GM12891 (cell line): ENCODE results near the gene FSTL4.

ENCODE experiments used
- DNase-seq: peaks from one replicate; pipeline ENCODE4 v3.0.0; 2011; ENCODE audit warnings: low spot score; ENCODE audit not compliant: insufficient read length
- FAIRE-seq: peaks from 2 replicates; lab custom pipeline; 2011; peaks lifted over from hg19 to GRCh38; lab: Jason Lieb, UNC
- PAX5 ChIP-seq: IDR thresholded peaks from 2 replicates; pipeline ENCODE4 v1.6.1; 2011; ENCODE audit warnings: low read length, moderate library complexity, mild to moderate bottlenecking; ENCODE audit not compliant: insufficient read depth, severe bottlenecking
- POLR2A ChIP-seq: IDR thresholded peaks from 2 replicates; pipeline ENCODE4 v1.6.1; 2011; ENCODE audit warnings: low read depth, low read length, control low read depth
- POLR2AphosphoS5 ChIP-seq: IDR thresholded peaks from 2 replicates; pipeline ENCODE4 v1.6.1; 2011; ENCODE audit warnings: low read depth, low read length, control low read depth
- POU2F2 ChIP-seq: IDR thresholded peaks from 2 replicates; pipeline ENCODE4 v1.6.1; 2011; ENCODE audit warnings: low read depth, mild to moderate bottlenecking, control low read depth, low read length, moderate library complexity
- SPI1 ChIP-seq: IDR thresholded peaks from 2 replicates; pipeline ENCODE4 v1.6.1; 2011; ENCODE audit warnings: low read depth, low read length, control low read depth
- TAF1 ChIP-seq: IDR thresholded peaks from 2 replicates; pipeline ENCODE4 v1.6.1; 2011; ENCODE audit warnings: low read depth, low read length, control low read depth

Gene FSTL4

GRCh38 chr5:133642153-133642722, 29.9 kb upstream of the FSTL4 start:
- TF ChIP-seq SPI1 (no peak), POU2F2 (no peak)
- no peak for FAIRE-seq
- no peak for DNase-seq

GRCh38 chr5:133641683-133642082, 29.3 kb upstream of the FSTL4 start:
- DNase-seq (no peak), FAIRE-seq (no peak)
- TF ChIP-seq POU2F2 (no peak), PAX5 (no peak), POLR2AphosphoS5 (no peak), SPI1 (no peak), POLR2A (no peak), TAF1 (no peak)

DNA sequence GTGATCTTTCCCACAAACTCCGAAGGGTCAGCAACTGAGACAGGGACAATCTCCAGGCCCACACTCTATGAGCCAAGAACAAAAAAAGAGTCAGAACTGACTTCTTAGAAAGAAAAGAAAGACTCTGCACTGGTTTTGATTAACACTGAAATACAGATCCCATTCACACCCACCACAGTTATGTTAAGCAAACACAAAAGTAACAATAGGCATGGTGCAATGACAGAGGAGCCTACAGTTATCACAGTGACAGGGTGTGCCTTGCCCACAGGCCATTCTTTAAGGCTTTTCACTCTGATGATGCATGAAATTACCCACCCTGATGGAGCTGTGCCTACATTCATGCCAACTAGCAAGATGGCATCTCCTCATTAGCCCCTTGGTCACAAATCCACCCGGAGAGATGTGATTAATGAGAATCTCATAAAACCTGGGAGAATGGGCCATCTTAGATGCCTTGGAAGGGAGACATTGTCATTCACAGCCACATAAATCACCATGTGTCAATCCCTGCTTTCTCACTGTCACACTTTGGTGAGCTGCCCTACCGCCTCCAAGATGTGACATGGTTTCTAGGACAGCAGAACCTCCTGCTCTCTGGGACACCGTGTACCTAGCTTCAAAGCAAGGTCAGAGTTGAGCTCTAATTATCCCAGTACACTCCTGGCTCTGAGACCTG, 27.6 kb upstream of the FSTL4 start:
- no peak for FAIRE-seq
- no peak for TF ChIP-seq POLR2AphosphoS5
- no peak for TF ChIP-seq POU2F2
- TF ChIP-seq PAX5: no peak
- no peak for TF ChIP-seq POLR2A
- TF ChIP-seq TAF1: no peak
- no peak for TF ChIP-seq SPI1
- DNase-seq: no peak

GRCh38 chr5:133638436-133638835, 26.1 kb upstream of the FSTL4 start:
- FAIRE-seq (no peak), DNase-seq (no peak)
- TF ChIP-seq POU2F2 (no peak), SPI1 (no peak), POLR2A (no peak), POLR2AphosphoS5 (no peak), PAX5 (no peak), TAF1 (no peak)

DNA sequence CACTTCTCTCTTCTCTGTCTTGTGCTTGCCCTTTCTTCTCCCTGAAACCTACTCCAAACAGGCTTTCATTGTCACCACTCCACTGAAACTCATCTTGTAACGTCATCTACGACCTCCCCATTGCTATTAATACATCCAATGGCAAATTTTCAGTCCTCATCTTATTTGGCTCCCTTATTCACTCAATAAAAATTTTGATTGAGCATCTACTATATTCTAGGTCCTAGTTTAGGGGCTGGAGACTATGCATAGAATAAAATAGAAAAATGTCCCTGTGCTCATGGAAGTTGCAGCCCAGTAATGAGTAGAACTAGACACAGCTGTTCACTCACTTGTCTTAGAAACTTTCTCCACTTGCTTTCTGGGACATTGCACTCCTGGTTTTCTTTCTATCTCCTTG, 24.9 kb upstream of the FSTL4 start:
- DNase-seq: no peak
- FAIRE-seq: no peak
- TF ChIP-seq POLR2A (no peak), PAX5 (no peak), SPI1 (no peak), POLR2AphosphoS5 (no peak), POU2F2 (no peak), TAF1 (no peak)

DNA sequence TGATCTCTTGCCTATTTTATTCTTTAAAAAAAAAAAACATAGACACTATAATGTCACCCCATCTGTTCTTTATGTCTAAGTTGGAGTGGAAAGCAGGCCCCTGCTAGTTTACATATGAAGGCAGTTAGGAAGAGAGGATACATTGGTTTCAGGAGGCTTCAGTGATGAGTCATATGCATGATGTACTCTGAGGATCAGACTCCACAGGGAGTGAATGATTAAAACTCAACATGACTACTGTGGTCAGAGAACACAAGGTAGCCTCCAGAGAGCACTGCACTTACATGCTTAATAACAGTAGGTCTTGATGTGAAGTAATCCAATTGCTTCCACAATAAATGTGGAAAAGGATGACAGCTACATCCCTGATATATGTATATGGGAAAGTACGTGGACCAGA, 22.7 kb upstream of the FSTL4 start:
- FAIRE-seq (no peak), DNase-seq (no peak)
- TF ChIP-seq PAX5 (no peak), TAF1 (no peak), POU2F2 (no peak), POLR2AphosphoS5 (no peak), SPI1 (no peak), POLR2A (no peak)

- TF ChIP-seq TAF1 (no peak), POLR2A (no peak), PAX5 (no peak), SPI1 (no peak), POU2F2 (no peak), POLR2AphosphoS5 (no peak)
- DNase-seq (no peak), FAIRE-seq (no peak)
Observed at GRCh38 chr5:133627180-133627579, 14.8 kb upstream of the FSTL4 start.

GRCh38 chr5:133624316-133624715, 12.0 kb upstream of the FSTL4 start:
- FAIRE-seq (no peak), DNase-seq (no peak)
- TF ChIP-seq SPI1 (no peak), POLR2A (no peak), TAF1 (no peak)

DNA sequence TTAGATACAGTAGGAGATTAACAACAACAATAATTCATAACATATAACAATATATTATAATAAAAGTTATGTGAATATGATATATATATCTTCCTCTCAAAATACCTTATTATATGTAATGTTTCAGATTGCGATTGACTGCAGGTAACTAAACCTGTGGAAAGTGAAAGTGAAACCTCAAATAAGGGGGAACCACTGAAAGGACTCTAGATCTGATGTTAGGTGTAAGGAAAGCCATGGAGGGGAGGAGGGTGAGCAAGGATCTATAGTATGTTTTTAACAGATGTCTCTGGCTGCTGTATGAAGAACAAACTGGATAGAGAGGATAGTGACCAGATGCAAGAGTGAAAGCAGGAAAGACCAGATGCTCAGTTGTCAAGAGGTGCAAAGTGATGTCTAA, 5.8 kb upstream of the FSTL4 start:
- FAIRE-seq (no peak), DNase-seq (no peak)
- TF ChIP-seq PAX5 (no peak), SPI1 (no peak), POLR2AphosphoS5 (no peak), POU2F2 (no peak), POLR2A (no peak), TAF1 (no peak)

DNA sequence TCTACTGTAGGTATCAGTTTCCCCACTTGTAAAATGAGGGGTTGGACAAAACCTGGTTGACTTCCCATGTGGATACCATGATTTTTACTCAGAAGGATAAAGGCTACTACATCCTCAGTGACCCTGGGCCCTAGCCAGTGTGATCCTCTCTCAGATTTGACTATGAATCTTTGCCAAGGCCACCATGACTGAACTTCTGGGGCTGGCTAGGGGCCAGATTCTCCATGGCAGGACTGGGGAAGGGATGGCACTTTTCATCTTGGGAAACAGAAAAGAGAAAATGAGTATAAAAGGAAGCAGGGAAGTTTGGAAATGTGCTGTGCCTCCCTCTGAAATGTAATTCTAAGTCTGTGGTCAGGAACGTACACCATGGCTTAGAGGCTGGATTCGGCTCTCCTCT, 1.4 kb upstream of the FSTL4 start:
- TF ChIP-seq POU2F2 (no peak), POLR2AphosphoS5 (no peak), PAX5 (no peak), SPI1 (no peak), TAF1 (no peak)
- no peak for FAIRE-seq
- no peak for DNase-seq

DNA sequence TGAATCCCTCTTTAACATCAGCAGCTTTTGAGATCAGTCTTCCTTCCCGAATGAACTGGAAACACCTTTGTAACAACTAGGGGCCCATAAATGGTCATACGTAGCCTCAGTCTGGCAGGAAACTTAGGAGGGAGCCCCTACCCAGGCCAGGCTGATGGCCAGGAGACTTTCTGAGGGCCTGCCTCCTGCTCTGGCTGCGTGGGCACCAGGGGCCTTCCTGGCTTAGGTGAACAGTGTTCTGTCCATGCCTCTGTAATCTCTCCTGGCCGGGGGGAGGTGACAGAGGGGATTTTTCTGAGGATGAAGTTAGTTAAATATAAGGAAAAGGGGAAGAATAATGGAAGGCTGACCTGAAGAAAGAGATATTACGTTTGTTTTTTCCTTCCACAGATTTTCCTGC, 843 bp upstream of the FSTL4 start:
- DNase-seq (no peak), FAIRE-seq (no peak)
- no peak for TF ChIP-seq POLR2A
- TF ChIP-seq POU2F2: no peak
- no peak for TF ChIP-seq POLR2AphosphoS5
- TF ChIP-seq PAX5: no peak
